ENCODE results near the gene AQP4. TPM values are rescaled to one million over a fixed set of nuclear protein-coding genes. Genes with fewer than 3 reads are reported as not detected.

Gene AQP4
- total RNA-seq, 1 experiment from 2014 or later = 0.42 TPM

DNA sequence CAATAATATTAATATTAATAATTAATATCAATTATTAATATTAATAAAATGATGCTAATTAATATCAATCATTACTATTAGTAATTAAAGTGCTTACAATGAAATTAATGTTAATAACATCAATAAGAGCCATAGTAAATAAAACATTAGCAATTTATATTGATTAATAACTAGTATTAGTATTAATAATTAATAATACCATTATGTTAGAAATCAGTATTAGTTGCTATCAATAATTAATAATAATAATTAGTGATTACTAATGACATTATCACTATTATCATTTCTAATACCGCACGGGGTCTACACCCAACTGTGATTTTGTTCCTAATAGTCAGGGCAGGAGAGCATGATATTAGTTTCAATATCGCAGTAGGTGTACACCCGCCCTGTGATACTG is 22.8 kb upstream of the AQP4 start:
- Histone ChIP-seq H2BK120ac (ENCODE audit: low read depth, low read length, poor library complexity, severe bottlenecking) (no peak overlapping the region), H2BK5ac (ENCODE audit: insufficient read length, low read length) (no peak overlapping the region), H3K79me2 (ENCODE audit: insufficient read depth, low read length) (no peaks in the 10 kb centered on the region), H4K5ac (ENCODE audit: insufficient read length, low read depth, low read length) (no peak overlapping the region), H3K9ac (ENCODE audit: extremely low read depth, insufficient read length, low read length) (no peak overlapping the region), H3K23ac (ENCODE audit: insufficient read length, low read depth, low read length) (no peak overlapping the region), H4K8ac (replicated peaks; ENCODE audit: insufficient read length, low read depth, low read length) (no peak overlapping the region), H2AK5ac (ENCODE audit: insufficient read length, low read length) (no peak overlapping the region), H3K4ac (ENCODE audit: low read depth, low read length) (no peak overlapping the region), H3K27ac (ENCODE audit: insufficient read length, low read depth, low read length) (no peak overlapping the region), H3K18ac (ENCODE audit: insufficient read length, low read depth, low read length) (no peak overlapping the region), H2BK20ac (ENCODE audit: low read depth, low read length, poor library complexity, severe bottlenecking) (no peak overlapping the region), H3K14ac (ENCODE audit: insufficient read depth, low read length) (no peak overlapping the region), H3K9me3 (ENCODE audit: control insufficient read depth, low read depth, low read length) (no peaks in the 10 kb centered on the region), H3K23me2 (ENCODE audit: insufficient read length, low read depth, low read length, poor library complexity, severe bottlenecking) (no peaks in the 10 kb centered on the region), H4K20me1 (ENCODE audit: control insufficient read depth, insufficient read depth, insufficient read length) (no peaks in the 10 kb centered on the region), H3K79me1 (ENCODE audit: insufficient read depth, low read depth, low read length, poor library complexity, severe bottlenecking) (no peaks in the 10 kb centered on the region), H2AFZ (ENCODE audit: low read length) (no peak overlapping the region), H3K27me3 (ENCODE audit: insufficient read depth, low read length) (no peaks in the 10 kb centered on the region), H2BK12ac (ENCODE audit: insufficient read length, low read depth, low read length) (no peak overlapping the region), H2BK15ac (ENCODE audit: low read depth, low read length) (no peak overlapping the region), H3K4me1 (ENCODE audit: insufficient read depth, low read length) (no peaks in the 10 kb centered on the region), H4K91ac (ENCODE audit: insufficient read length, low read depth, low read length) (no peak overlapping the region), H3K4me2 (ENCODE audit: insufficient read depth, insufficient read length, low read length) (no peak overlapping the region), H3K56ac (ENCODE audit: insufficient read length, low read depth, low read length) (no peak overlapping the region), H3T11ph (ENCODE audit: low read length) (no peak overlapping the region)
- no peak overlapping the region for H3K27ac Mint-ChIP-seq
- H3K9me3 Mint-ChIP-seq = no peaks in the 10 kb centered on the region
- WGBS (ENCODE audit: extremely low coverage, insufficient read length, low lambda C conversion rate) = no CpG with 5 or more reads among the region's 4 CpGs
- TF ChIP-seq, protein P1, sequence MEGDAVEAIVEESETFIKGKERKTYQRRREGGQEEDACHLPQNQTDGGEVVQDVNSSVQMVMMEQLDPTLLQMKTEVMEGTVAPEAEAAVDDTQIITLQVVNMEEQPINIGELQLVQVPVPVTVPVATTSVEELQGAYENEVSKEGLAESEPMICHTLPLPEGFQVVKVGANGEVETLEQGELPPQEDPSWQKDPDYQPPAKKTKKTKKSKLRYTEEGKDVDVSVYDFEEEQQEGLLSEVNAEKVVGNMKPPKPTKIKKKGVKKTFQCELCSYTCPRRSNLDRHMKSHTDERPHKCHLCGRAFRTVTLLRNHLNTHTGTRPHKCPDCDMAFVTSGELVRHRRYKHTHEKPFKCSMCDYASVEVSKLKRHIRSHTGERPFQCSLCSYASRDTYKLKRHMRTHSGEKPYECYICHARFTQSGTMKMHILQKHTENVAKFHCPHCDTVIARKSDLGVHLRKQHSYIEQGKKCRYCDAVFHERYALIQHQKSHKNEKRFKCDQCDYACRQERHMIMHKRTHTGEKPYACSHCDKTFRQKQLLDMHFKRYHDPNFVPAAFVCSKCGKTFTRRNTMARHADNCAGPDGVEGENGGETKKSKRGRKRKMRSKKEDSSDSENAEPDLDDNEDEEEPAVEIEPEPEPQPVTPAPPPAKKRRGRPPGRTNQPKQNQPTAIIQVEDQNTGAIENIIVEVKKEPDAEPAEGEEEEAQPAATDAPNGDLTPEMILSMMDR (conservative IDR thresholded peaks at IDR 0.05) = no peak
- DNase-seq = no peak
- H3K27me3 Mint-ChIP-seq (ENCODE audit: low read depth) = peaks cover 3% of the 10 kb centered on the region
- H3K36me3 Mint-ChIP-seq (ENCODE audit: insufficient read depth in 1 of 3, low read depth in 3 of 3) = no peaks in the 10 kb centered on the region
- no peak overlapping the region for H3K4me3 Mint-ChIP-seq
- no peaks in the 10 kb centered on the region for H3K4me1 Mint-ChIP-seq

Measured in H9 (cell line).